Measurements from ENCODE around the gene MAG.

Gene MAG

GRCh38 chr19:35322014-35322413 is 30.1 kb downstream of the MAG start:
- no peak overlapping the region for H3K27ac Mint-ChIP-seq
- peaks cover 4% of the 10 kb centered on the region for H3K9me3 Mint-ChIP-seq
- H3K36me3 Mint-ChIP-seq (ENCODE audit: low read depth), result no peaks in the 10 kb centered on the region
- H3K27me3 Mint-ChIP-seq (ENCODE audit: low read depth), result peaks cover 15% of the 10 kb centered on the region
- no peak overlapping the region for H3K4me3 Mint-ChIP-seq
- H3K4me1 Mint-ChIP-seq (ENCODE audit: low read depth), result peaks cover 6% of the 10 kb centered on the region

GRCh38 chr19:35327642-35328041 is 35.7 kb downstream of the MAG start:
- H3K36me3 Mint-ChIP-seq (ENCODE audit: low read depth), result no peaks in the 10 kb centered on the region
- peaks cover 15% of the 10 kb centered on the region for H3K27me3 Mint-ChIP-seq (ENCODE audit: low read depth)
- H3K9me3 Mint-ChIP-seq, result no peaks in the 10 kb centered on the region
- H3K4me3 Mint-ChIP-seq, result no peak overlapping the region
- no peak overlapping the region for H3K27ac Mint-ChIP-seq
- H3K4me1 Mint-ChIP-seq (ENCODE audit: low read depth), result peaks cover 10% of the 10 kb centered on the region

- H3K4me1 Mint-ChIP-seq (ENCODE audit: low read depth), result peaks cover 17% of the 10 kb centered on the region
- H3K9me3 Mint-ChIP-seq, result no peaks in the 10 kb centered on the region
- H3K36me3 Mint-ChIP-seq (ENCODE audit: low read depth), result no peaks in the 10 kb centered on the region
- peaks cover 15% of the 10 kb centered on the region for H3K27me3 Mint-ChIP-seq (ENCODE audit: low read depth)
- H3K27ac Mint-ChIP-seq, result no peak within 1 kb of the TSS
- H3K4me3 Mint-ChIP-seq, result peak within 1 kb of the TSS; percentile 15
Measured at GRCh38 chr19:35328851-35329285, 36.9 kb downstream of the MAG start, which contains the start of gene CD22. Gene CD22, plus strand, starts transcription at chr19:35329187. Its CDS starts 2,854 bp downstream, at chr19:35332041.

- Mint-ChIP-seq H3K36me3 (ENCODE audit: low read depth) (no peaks in the 10 kb centered on the region), H3K4me1 (ENCODE audit: low read depth) (peaks cover 17% of the 10 kb centered on the region), H3K9me3 (no peaks in the 10 kb centered on the region), H3K27ac (no peak overlapping the region), H3K4me3 (no peak overlapping the region), H3K27me3 (ENCODE audit: low read depth) (peaks cover 15% of the 10 kb centered on the region)
Measured at GRCh38 chr19:35329323-35329722, 37.4 kb downstream of the MAG start.

DNA sequence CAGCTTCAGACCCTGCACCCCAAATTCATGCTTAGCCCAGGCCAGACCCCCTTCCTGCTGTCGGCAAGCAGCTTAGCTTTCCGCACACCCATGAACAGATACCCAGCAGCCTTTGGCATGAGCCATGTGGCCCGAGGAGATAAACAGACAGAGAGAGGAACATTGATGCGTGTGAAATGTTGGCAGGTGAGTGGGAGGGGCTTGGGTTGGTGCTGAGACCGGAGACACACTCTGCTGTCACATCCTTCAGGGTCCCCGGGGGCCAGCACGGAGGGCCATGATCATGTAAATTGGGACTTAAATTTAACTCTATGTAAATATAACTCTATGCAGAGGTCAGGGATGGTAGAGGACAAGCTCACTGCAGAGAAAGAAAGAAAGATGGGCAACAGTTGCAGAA is 38.5 kb downstream of the MAG start:
- no peak overlapping the region for H3K27ac Mint-ChIP-seq
- no peaks in the 10 kb centered on the region for H3K9me3 Mint-ChIP-seq
- H3K4me1 Mint-ChIP-seq (ENCODE audit: low read depth), result peaks cover 19% of the 10 kb centered on the region

DNA sequence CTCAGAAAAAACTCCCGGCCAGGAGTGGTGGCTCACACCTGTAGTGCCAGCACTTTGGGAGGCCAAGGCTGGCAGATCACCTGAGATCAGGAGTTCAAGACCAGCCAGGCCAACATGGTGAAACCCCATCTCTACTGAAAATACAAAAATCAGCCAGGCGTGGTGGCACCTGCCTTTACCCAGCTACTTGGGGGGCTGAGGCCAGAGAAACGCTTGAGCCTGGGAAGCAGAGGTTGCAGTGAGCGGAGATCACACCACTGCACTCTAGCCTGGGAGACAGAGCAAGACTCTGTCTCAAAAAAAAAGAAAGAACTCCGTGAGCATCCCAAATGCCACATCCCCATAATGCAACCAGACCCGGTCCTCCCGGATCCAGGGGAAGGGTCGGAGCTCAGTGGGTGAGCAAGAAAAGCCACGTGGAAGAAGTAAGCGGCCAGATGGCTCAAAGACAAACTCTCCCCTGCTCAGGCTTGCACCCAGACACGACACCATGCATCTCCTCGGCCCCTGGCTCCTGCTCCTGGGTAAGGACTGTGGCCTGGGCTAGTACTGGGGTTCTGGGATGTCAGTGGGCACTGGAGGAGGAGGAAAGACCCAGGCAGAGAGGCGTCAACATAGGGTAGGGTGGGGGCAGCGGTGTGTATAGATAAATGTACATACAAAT is 39.7 kb downstream of the MAG start:
- Mint-ChIP-seq H3K27me3 (ENCODE audit: low read depth) (peaks cover 3% of the 10 kb centered on the region), H3K9me3 (no peaks in the 10 kb centered on the region), H3K4me1 (ENCODE audit: low read depth) (peaks cover 19% of the 10 kb centered on the region), H3K36me3 (ENCODE audit: low read depth) (no peaks in the 10 kb centered on the region), H3K27ac (no peak overlapping the region), H3K4me3 (no peak overlapping the region)

More for the DNA sequence above, 38.5 kb downstream of the MAG start:
- H3K4me3 Mint-ChIP-seq, result no peak overlapping the region
- peaks cover 8% of the 10 kb centered on the region for H3K27me3 Mint-ChIP-seq (ENCODE audit: low read depth)
- H3K36me3 Mint-ChIP-seq (ENCODE audit: low read depth), result no peaks in the 10 kb centered on the region

- Mint-ChIP-seq H3K4me1 (ENCODE audit: low read depth) (peaks cover 19% of the 10 kb centered on the region), H3K9me3 (no peaks in the 10 kb centered on the region), H3K27me3 (ENCODE audit: low read depth) (peaks cover under 1% of the 10 kb centered on the region), H3K27ac (peak overlapping the region; percentile 7), H3K36me3 (ENCODE audit: low read depth) (no peaks in the 10 kb centered on the region), H3K4me3 (no peak overlapping the region)
Measured at GRCh38 chr19:35332817-35333216, 40.9 kb downstream of the MAG start.

- H3K36me3 Mint-ChIP-seq (ENCODE audit: low read depth), result no peaks in the 10 kb centered on the region
- no peak overlapping the region for H3K4me3 Mint-ChIP-seq
- no peaks in the 10 kb centered on the region for H3K27me3 Mint-ChIP-seq (ENCODE audit: low read depth)
- no peak overlapping the region for H3K27ac Mint-ChIP-seq
- H3K9me3 Mint-ChIP-seq, result no peaks in the 10 kb centered on the region
- peaks cover 14% of the 10 kb centered on the region for H3K4me1 Mint-ChIP-seq (ENCODE audit: low read depth)
Measured at GRCh38 chr19:35334144-35334753, 42.3 kb downstream of the MAG start.

DNA sequence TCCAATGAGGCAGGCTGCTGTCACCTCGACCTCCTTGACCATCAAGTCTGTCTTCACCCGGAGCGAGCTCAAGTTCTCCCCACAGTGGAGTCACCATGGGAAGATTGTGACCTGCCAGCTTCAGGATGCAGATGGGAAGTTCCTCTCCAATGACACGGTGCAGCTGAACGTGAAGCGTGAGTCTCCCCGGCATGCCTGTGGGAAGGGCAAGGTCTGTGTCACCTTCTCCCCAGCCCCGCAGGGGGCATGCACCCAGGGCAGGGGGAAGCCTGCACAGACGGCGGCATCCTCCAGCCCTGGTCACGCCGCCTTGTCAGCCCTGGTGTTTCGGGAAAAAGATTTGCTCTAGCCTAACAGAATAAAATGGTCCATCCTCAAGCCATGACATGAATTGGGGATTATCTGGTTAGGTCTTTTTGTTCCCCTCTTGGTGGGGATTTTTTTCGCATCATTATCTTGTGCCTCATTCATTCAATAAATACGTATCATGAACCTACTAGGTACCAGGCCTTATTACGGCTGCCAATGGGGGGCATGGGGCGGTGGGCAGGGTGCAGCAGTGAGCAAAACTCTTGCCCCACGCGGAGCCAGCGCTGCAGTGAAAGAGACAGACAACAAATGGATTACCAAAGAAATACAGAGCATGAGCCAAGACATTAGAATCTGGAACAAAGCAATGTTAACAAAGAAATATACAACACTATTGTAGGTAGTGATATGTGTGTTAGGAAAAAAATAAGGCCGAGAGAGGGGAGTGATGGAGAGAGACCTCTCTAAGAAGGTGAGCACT is 44.4 kb downstream of the MAG start:
- Mint-ChIP-seq H3K9me3 (no peaks in the 10 kb centered on the region), H3K4me1 (ENCODE audit: low read depth) (peaks cover 12% of the 10 kb centered on the region), H3K4me3 (no peak overlapping the region), H3K27ac (peak overlapping the region; percentile 54), H3K36me3 (ENCODE audit: low read depth) (no peaks in the 10 kb centered on the region), H3K27me3 (ENCODE audit: low read depth) (no peaks in the 10 kb centered on the region)

- Mint-ChIP-seq H3K27ac (no peak overlapping the region), H3K9me3 (no peaks in the 10 kb centered on the region), H3K36me3 (ENCODE audit: low read depth) (no peaks in the 10 kb centered on the region), H3K4me1 (ENCODE audit: low read depth) (peaks cover 12% of the 10 kb centered on the region), H3K27me3 (ENCODE audit: low read depth) (peaks cover 2% of the 10 kb centered on the region), H3K4me3 (no peak overlapping the region)
Measured at GRCh38 chr19:35337097-35337983, 45.4 kb downstream of the MAG start.

DNA sequence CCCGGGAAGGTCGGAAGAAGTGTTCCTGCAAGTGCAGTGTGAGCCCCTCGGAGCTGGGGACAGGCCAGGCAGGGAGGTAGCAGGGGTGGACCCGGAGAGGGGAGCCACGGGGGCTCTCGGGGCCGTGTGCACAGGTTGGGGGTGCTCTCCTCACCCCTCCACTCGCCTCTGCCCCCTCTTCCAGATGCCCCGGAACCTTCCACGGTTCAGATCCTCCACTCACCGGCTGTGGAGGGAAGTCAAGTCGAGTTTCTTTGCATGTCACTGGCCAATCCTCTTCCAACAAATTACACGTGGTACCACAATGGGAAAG is 46.0 kb downstream of the MAG start:
- H3K4me1 Mint-ChIP-seq (ENCODE audit: low read depth), result peaks cover 7% of the 10 kb centered on the region
- no peak overlapping the region for H3K27ac Mint-ChIP-seq
- no peak overlapping the region for H3K4me3 Mint-ChIP-seq
- H3K9me3 Mint-ChIP-seq, result no peaks in the 10 kb centered on the region
- H3K27me3 Mint-ChIP-seq (ENCODE audit: low read depth), result peaks cover 5% of the 10 kb centered on the region
- no peaks in the 10 kb centered on the region for H3K36me3 Mint-ChIP-seq (ENCODE audit: low read depth)

DNA sequence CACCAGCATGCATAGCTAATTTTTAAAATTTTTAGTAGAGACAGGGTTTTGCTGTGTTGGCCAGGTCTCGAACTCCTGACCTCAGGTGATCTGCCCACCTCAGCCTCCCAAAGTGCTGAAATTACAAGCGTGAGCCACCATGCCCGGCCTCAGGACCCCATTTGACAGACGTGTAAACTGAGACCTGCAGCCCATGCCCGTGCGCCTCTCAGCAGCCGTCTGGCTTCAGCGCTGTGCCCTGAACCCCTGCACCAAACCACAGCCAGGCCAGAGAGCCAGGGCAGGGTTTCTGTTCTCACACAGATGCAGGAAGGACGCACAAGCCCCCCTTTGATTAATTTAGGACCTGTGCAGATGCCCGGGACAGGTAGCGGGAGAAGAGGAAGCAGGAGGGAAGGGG is 48.5 kb downstream of the MAG start:
- Mint-ChIP-seq H3K36me3 (ENCODE audit: low read depth) (no peaks in the 10 kb centered on the region), H3K4me3 (no peak overlapping the region), H3K27me3 (ENCODE audit: low read depth) (peaks cover 15% of the 10 kb centered on the region), H3K9me3 (no peaks in the 10 kb centered on the region), H3K4me1 (ENCODE audit: low read depth) (no peaks in the 10 kb centered on the region), H3K27ac (no peak overlapping the region)

GRCh38 chr19:35341006-35341405 is 49.0 kb downstream of the MAG start:
- H3K9me3 Mint-ChIP-seq, result no peaks in the 10 kb centered on the region
- H3K27me3 Mint-ChIP-seq (ENCODE audit: low read depth), result peaks cover 18% of the 10 kb centered on the region
- peaks cover 5% of the 10 kb centered on the region for H3K4me1 Mint-ChIP-seq (ENCODE audit: low read depth)
- no peak overlapping the region for H3K4me3 Mint-ChIP-seq
- H3K36me3 Mint-ChIP-seq (ENCODE audit: low read depth), result no peaks in the 10 kb centered on the region
- no peak overlapping the region for H3K27ac Mint-ChIP-seq

- Mint-ChIP-seq H3K9me3 (no peaks in the 10 kb centered on the region), H3K4me3 (no peak overlapping the region), H3K27me3 (ENCODE audit: low read depth) (peaks cover 18% of the 10 kb centered on the region), H3K4me1 (ENCODE audit: low read depth) (peaks cover 12% of the 10 kb centered on the region), H3K27ac (no peak overlapping the region), H3K36me3 (ENCODE audit: low read depth) (no peaks in the 10 kb centered on the region)
Measured at GRCh38 chr19:35341565-35342225, 49.7 kb downstream of the MAG start.

Data from T-helper 1 cell treated with Interleukin-12 subunit alpha and Interleukin-12 subunit beta and Interleukin-4 antibody, amounts not matched to agents 30 μg/mL and 1 μg/mL, for 36 hours (primary cell).